ENCODE measurements around the gene LGSN. TPM values are rescaled to one million over a fixed set of nuclear protein-coding genes. Genes with fewer than 3 reads are reported as not detected.
A peak's percentile ranks its signal among the peaks of the same experiment; 100 is the strongest.

LGSN gene
- polyA plus RNA-seq, 1 experiment: not detected

GRCh38 chr6:63352544-63353285 lies 32.9 kb upstream of the LGSN start:
- no peaks in the 10 kb centered on the region for H3K27me3 ChIP-seq (ENCODE audit: control insufficient read depth, insufficient read depth, low read length)
- no peak overlapping the region for H3K4me3 ChIP-seq (ENCODE audit: low read depth, low read length)
- POLR2A ChIA-PET: no interaction called here

GRCh38 chr6:63352069-63352543 lies 32.3 kb upstream of the LGSN start:
- Histone ChIP-seq H3K27me3 (ENCODE audit: control insufficient read depth, insufficient read depth, low read length) (no peaks in the 10 kb centered on the region), H3K36me3 (ENCODE audit: control insufficient read depth, insufficient read depth, low read length) (no peaks in the 10 kb centered on the region), H3K4me3 (ENCODE audit: low read depth, low read length) (no peak overlapping the region)
- ChIA-PET POLR2A (no interaction called here), CTCF (interaction anchor here (0.7 to 3.2 kb wide), 18 partner anchors 8 to 465 kb away, joined by 3 to 16 read pairs (median 4); no protein-coding TSS in a partner anchor)
- TF ChIP-seq CTCF (IDR thresholded peaks at IDR 0.05; ENCODE audit: insufficient read depth, low read depth, low read length): peak; percentile 24; the same call in 1 of the 2 replicates
- no peak for DNase-seq (ENCODE audit: low read depth)

More at GRCh38 chr6:63352544-63353285, 32.9 kb upstream of the LGSN start:
- no peak for DNase-seq (ENCODE audit: low read depth)
- CTCF ChIA-PET: interaction anchor here (0.7 to 3.2 kb wide), 18 partner anchors 9 to 464 kb away, joined by 3 to 16 read pairs (median 4); no protein-coding TSS in a partner anchor
- no peaks in the 10 kb centered on the region for H3K36me3 ChIP-seq (ENCODE audit: control insufficient read depth, insufficient read depth, low read length)
- TF ChIP-seq CTCF (IDR thresholded peaks at IDR 0.05; ENCODE audit: insufficient read depth, low read depth, low read length): peak; percentile 32; the same call in 1 of the 2 replicates

GRCh38 chr6:63349401-63349800 lies 29.6 kb upstream of the LGSN start:
- Histone ChIP-seq H3K27me3 (ENCODE audit: control insufficient read depth, insufficient read depth, low read length) (no peaks in the 10 kb centered on the region), H3K36me3 (ENCODE audit: control insufficient read depth, insufficient read depth, low read length) (no peaks in the 10 kb centered on the region), H3K4me3 (ENCODE audit: low read depth, low read length) (no peak overlapping the region)
- ChIA-PET POLR2A (no interaction called here), CTCF (interaction anchor here (1.1 to 2.9 kb wide), 2 partner anchors 129 to 454 kb away, joined by 3 to 10 read pairs; no protein-coding TSS in a partner anchor)
- DNase-seq (ENCODE audit: low read depth): no peak
- TF ChIP-seq CTCF (IDR thresholded peaks at IDR 0.05; ENCODE audit: insufficient read depth, low read depth, low read length): no peak

- ChIA-PET POLR2A (no interaction called here), CTCF (interaction anchor here (1.1 to 2.9 kb wide), 2 partner anchors 130 to 454 kb away, joined by 3 to 10 read pairs; no protein-coding TSS in a partner anchor)
- H3K27me3 ChIP-seq (ENCODE audit: control insufficient read depth, insufficient read depth, low read length): no peaks in the 10 kb centered on the region
- DNase-seq (ENCODE audit: low read depth): no peak
- no peak for TF ChIP-seq CTCF (IDR thresholded peaks at IDR 0.05; ENCODE audit: insufficient read depth, low read depth, low read length)
- H3K36me3 ChIP-seq (ENCODE audit: control insufficient read depth, insufficient read depth, low read length): no peaks in the 10 kb centered on the region
- H3K4me3 ChIP-seq (ENCODE audit: low read depth, low read length): no peak overlapping the region
Observed at GRCh38 chr6:63348836-63349235, 29.1 kb upstream of the LGSN start.

GRCh38 chr6:63347599-63347998 lies 27.8 kb upstream of the LGSN start:
- no peaks in the 10 kb centered on the region for H3K27me3 ChIP-seq (ENCODE audit: control insufficient read depth, insufficient read depth, low read length)
- H3K36me3 ChIP-seq (ENCODE audit: control insufficient read depth, insufficient read depth, low read length): no peaks in the 10 kb centered on the region
- no peak overlapping the region for H3K4me3 ChIP-seq (ENCODE audit: low read depth, low read length)
- CTCF ChIA-PET: interaction anchor here (2.9 kb wide), 1 partner anchor 455 kb away, joined by 10 read pairs; no protein-coding TSS in a partner anchor
- TF ChIP-seq CTCF (IDR thresholded peaks at IDR 0.05; ENCODE audit: insufficient read depth, low read depth, low read length): no peak
- DNase-seq (ENCODE audit: low read depth): peak; percentile 57
- POLR2A ChIA-PET: interaction anchor here (0.7 kb wide), 1 partner anchor 117 kb away, joined by 6 read pairs; no protein-coding TSS in a partner anchor
